Chondrocyte (in vitro differentiated cells): ENCODE data around the gene GDPD5. TPM values are rescaled to one million over a fixed set of nuclear protein-coding genes. Genes with fewer than 3 reads are reported as not detected.

Source experiments
- DNase-seq: peaks from one replicate; pipeline ENCODE4 v3.0.0; 2021; ENCODE audit warnings: mixed read lengths, low spot score
- H3K27ac Mint-ChIP-seq: one replicate; pipeline ENCODE4 v1.8.0; 2021; ENCODE audit warnings: mild to moderate bottlenecking, moderate library complexity, mixed read lengths; ENCODE audit not compliant: unreplicated experiment
- H3K27me3 Mint-ChIP-seq: 2 replicates; pipeline ENCODE4 v1.8.0; 2021; ENCODE audit warnings: low read depth, mixed read lengths
- H3K36me3 Mint-ChIP-seq: 2 replicates; pipeline ENCODE4 v1.8.0; 2021; ENCODE audit warnings: low read depth, mixed read lengths
- H3K4me1 Mint-ChIP-seq: 2 replicates; pipeline ENCODE4 v1.8.0; 2021; ENCODE audit warnings: low read depth, mild to moderate bottlenecking, mixed read lengths
- H3K4me3 Mint-ChIP-seq: one replicate; pipeline ENCODE4 v1.8.0; 2021; ENCODE audit warnings: mild to moderate bottlenecking, moderate library complexity, mixed read lengths; ENCODE audit not compliant: unreplicated experiment
- H3K9me3 Mint-ChIP-seq: 2 replicates; pipeline ENCODE4 v1.8.0; 2021; ENCODE audit warnings: low read depth, mixed read lengths
- total RNA-seq: library from RNA; stranded (reverse); gene quantifications from 3 replicates; pipeline ENCODE4 v1.2.1, GENCODE V29; 2021
- TF ChIP-seq, protein P1 (sequence below): fragments of 200-600 bp; sonication (generic); IDR thresholded peaks from 2 replicates; pipeline ENCODE4 v1.5.0; 2021; ENCODE audit warnings: antibody characterized with exemption, mild to moderate bottlenecking, moderate library complexity

The GDPD5 gene
- total RNA-seq, 1 donor from 2014 or later: 12.6 TPM

DNA sequence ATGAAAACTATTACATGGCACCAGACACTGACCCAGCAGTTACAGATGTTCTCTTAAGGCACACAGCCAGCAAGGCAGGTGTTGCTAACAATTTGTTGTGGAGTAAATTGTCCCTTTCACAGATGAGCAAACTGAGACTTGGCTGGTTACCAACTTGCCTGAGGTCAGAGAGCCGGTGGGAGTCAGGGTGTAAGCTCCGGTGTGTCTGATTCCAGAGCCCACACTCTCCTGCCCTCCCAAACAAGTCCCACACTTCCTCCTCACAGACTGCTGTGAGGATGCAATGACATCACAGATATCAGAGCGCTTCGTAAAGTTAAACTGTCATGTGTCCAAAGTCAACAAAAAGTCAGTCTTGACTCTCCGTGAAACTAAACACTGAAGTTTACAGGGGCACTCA lies 12.5 kb downstream of the GDPD5 start:
- Mint-ChIP-seq H3K27ac (no peak overlapping the region), H3K27me3 (no peaks in the 10 kb centered on the region), H3K4me3 (no peak overlapping the region), H3K9me3 (no peaks in the 10 kb centered on the region), H3K36me3 (peaks cover 2% of the 10 kb centered on the region), H3K4me1 (no peaks in the 10 kb centered on the region)
- DNase-seq: no peak
- TF ChIP-seq, protein P1, sequence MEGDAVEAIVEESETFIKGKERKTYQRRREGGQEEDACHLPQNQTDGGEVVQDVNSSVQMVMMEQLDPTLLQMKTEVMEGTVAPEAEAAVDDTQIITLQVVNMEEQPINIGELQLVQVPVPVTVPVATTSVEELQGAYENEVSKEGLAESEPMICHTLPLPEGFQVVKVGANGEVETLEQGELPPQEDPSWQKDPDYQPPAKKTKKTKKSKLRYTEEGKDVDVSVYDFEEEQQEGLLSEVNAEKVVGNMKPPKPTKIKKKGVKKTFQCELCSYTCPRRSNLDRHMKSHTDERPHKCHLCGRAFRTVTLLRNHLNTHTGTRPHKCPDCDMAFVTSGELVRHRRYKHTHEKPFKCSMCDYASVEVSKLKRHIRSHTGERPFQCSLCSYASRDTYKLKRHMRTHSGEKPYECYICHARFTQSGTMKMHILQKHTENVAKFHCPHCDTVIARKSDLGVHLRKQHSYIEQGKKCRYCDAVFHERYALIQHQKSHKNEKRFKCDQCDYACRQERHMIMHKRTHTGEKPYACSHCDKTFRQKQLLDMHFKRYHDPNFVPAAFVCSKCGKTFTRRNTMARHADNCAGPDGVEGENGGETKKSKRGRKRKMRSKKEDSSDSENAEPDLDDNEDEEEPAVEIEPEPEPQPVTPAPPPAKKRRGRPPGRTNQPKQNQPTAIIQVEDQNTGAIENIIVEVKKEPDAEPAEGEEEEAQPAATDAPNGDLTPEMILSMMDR: no peak

DNA sequence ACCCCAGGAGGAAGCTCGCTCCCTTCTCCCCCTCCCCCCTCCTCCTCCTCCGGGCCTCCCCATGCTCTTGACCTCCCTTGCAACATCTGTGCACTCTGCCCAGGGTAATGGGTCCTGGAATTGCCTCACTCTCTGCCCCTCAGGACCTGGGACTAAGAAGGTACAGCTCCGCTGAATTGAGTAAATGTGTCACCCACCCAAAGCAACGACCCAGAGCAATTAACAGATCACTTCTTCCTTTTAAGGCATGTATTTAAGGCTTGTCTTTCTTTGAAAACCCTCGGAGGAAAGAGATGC lies 15.1 kb downstream of the GDPD5 start:
- no peak for DNase-seq
- Mint-ChIP-seq H3K27me3 (no peaks in the 10 kb centered on the region), H3K27ac (no peak overlapping the region), H3K36me3 (no peaks in the 10 kb centered on the region), H3K4me1 (no peaks in the 10 kb centered on the region), H3K4me3 (no peak overlapping the region), H3K9me3 (no peaks in the 10 kb centered on the region)
- TF ChIP-seq, protein P1: no peak

DNA sequence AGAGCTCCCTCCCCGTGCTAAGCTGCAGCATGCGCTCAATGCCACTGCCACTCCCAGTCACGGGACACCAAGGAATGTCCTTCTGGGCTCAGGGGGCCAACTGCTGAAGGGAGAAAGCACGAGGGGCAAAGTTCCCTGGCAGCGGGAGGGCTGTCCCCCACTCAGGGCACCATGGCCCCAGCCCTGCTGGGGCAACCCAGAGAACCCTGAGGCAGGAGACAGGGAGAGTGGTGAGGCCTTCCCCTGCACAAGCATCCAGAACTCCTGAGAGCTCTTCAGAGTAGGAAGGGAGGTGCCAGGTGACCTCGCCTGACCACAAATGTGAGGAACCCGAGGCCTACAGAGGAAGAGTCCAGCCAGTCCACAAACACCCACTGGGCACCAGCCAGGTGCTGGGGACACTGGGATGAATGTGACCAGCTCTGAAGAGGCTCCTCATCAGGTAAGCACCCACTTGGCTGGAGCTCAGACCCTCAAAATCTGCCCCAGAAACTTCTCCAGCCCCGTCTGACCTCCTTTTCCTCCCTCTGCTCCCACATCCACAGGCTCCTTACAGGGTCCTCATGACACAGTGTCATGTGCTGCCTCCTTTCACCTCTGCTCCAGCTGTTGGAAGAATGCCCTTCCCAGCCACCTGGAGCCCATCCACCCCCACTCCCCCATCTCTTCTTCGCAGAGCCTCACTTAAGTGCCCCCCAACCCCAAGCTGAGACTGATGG lies 15.6 kb downstream of the GDPD5 start:
- DNase-seq: no peak
- Mint-ChIP-seq H3K4me3 (no peak overlapping the region), H3K27me3 (no peaks in the 10 kb centered on the region), H3K27ac (no peak overlapping the region), H3K4me1 (no peaks in the 10 kb centered on the region), H3K9me3 (no peaks in the 10 kb centered on the region), H3K36me3 (no peaks in the 10 kb centered on the region)
- TF ChIP-seq, protein P1: no peak

DNA sequence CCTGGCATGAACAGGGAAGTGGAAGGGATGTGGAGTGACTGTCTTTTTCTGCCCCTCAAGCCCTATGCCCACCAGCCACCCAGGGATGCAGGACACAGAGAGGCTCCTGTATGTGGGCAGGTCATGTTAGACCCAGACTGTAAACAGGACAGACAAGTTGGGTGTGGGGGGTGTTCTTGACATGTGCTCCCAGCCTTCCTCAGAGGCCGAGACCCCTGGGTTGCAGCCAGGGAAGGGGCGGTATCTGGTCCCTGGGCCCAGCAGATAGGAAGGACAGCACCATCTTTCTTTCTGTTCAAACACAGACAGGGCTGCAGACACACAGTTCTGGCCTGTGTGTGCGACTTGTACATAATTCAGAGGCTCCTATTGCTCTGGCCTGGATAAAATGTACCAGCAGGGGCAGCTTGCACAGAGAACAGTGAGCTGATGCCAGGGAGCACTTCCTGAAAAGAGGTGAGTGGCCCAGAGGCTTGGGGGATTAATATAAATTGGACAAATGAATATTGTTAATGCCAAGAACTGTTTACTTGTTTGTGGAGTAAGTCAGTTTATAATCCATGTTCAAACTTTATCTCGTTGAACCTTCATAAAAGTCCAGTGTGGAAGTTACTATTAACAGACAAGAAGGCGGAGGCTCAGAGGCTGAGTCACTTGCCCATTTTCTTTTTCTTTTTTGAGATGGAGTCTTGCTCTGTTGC lies 16.6 kb downstream of the GDPD5 start:
- H3K4me1 Mint-ChIP-seq: no peaks in the 10 kb centered on the region
- H3K9me3 Mint-ChIP-seq: no peaks in the 10 kb centered on the region
- H3K36me3 Mint-ChIP-seq: no peaks in the 10 kb centered on the region
- H3K4me3 Mint-ChIP-seq: no peak overlapping the region
- DNase-seq: no peak
- TF ChIP-seq, protein P1: no peak
- no peaks in the 10 kb centered on the region for H3K27me3 Mint-ChIP-seq
- no peak overlapping the region for H3K27ac Mint-ChIP-seq

DNA sequence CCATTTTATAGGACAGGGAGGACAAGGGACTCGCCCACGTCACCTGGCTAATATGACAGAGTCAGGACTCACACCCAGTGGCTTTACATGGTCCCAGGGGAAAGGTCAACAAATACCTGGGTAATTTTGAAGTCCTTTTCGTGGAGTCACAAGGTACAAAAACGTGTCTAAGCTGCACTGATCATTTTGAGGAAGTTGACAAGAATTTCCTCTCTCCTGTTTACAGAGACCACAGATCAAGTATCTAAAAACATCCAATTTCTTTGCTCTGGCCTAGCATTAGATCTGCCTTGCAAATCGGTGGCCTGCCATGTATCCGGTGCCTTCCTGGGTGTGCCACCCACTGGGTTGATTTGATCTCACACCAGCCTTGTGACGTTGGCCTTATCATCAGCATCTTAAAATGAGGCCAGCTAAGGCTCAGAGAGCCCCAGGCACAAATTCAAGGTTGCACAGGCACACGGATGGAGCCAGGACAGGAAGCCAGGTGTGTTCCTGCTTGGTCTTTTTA lies 17.6 kb downstream of the GDPD5 start:
- H3K4me3 Mint-ChIP-seq: no peak overlapping the region
- no peak for DNase-seq
- TF ChIP-seq, protein P1: no peak
- H3K36me3 Mint-ChIP-seq: no peaks in the 10 kb centered on the region
- no peaks in the 10 kb centered on the region for H3K4me1 Mint-ChIP-seq
- H3K27ac Mint-ChIP-seq: no peak overlapping the region
- no peaks in the 10 kb centered on the region for H3K9me3 Mint-ChIP-seq
- no peaks in the 10 kb centered on the region for H3K27me3 Mint-ChIP-seq
